Fibroblast of upper back skin (primary cell): ENCODE data around the gene TRDN.
"Not testable (repeated sequence)": the region's sequence is repeated elsewhere in the genome, so short reads cannot be mapped to it uniquely, and the experiment has no call there.

Source experiments
- DNase-seq: peaks from one replicate; pipeline ENCODE4 v3.0.0-alpha.2; 2013

TRDN gene

GRCh38 chr6:123559816-123560215, 76.9 kb downstream of the TRDN start:
- not testable (repeated sequence) for DNase-seq

- DNase-seq, result not testable (repeated sequence)
These were observed 79.3 kb downstream of the TRDN start for GRCh38 chr6:123557474-123557873.

- no peak for DNase-seq
These were observed 84.6 kb downstream of the TRDN start for GRCh38 chr6:123551939-123552707.

GRCh38 chr6:123550052-123550617, 86.6 kb downstream of the TRDN start:
- DNase-seq, result no peak

GRCh38 chr6:123549476-123549875, 87.3 kb downstream of the TRDN start:
- DNase-seq, result no peak

GRCh38 chr6:123547216-123547978, 89.4 kb downstream of the TRDN start:
- no peak for DNase-seq

GRCh38 chr6:123546537-123546936, 90.2 kb downstream of the TRDN start:
- no peak for DNase-seq

GRCh38 chr6:123541462-123541861, 95.3 kb downstream of the TRDN start:
- DNase-seq, result no peak

- no peak for DNase-seq
These were observed 102.7 kb downstream of the TRDN start for GRCh38 chr6:123533862-123534648.

- DNase-seq, result peak; percentile 1
These were observed 106.9 kb downstream of the TRDN start for GRCh38 chr6:123529843-123530242.

GRCh38 chr6:123529058-123529457, 107.7 kb downstream of the TRDN start:
- DNase-seq, result no peak

GRCh38 chr6:123527406-123527805, 109.3 kb downstream of the TRDN start:
- DNase-seq, result peak; percentile 34

- DNase-seq, result no peak
These were observed 110.6 kb downstream of the TRDN start for GRCh38 chr6:123526128-123526527.

GRCh38 chr6:123524781-123525180, 112.0 kb downstream of the TRDN start:
- DNase-seq, result no peak

- DNase-seq, result peak; percentile 26
These were observed 116.5 kb downstream of the TRDN start for GRCh38 chr6:123520217-123520616.

GRCh38 chr6:123519189-123519505, 117.6 kb downstream of the TRDN start:
- no peak for DNase-seq

GRCh38 chr6:123518441-123519188, 118.1 kb downstream of the TRDN start:
- DNase-seq, result peak; percentile 7

- DNase-seq, result peak; percentile 35
These were observed 121.0 kb downstream of the TRDN start for GRCh38 chr6:123515715-123516114.

GRCh38 chr6:123509112-123509511, 127.6 kb downstream of the TRDN start:
- no peak for DNase-seq

GRCh38 chr6:123508290-123508689, 128.5 kb downstream of the TRDN start:
- no peak for DNase-seq

GRCh38 chr6:123507582-123507981, 129.2 kb downstream of the TRDN start:
- DNase-seq, result no peak

- no peak for DNase-seq
These were observed 133.1 kb downstream of the TRDN start for GRCh38 chr6:123503619-123504018.

- no peak for DNase-seq
These were observed 139.7 kb downstream of the TRDN start for GRCh38 chr6:123497025-123497424.
